Endothelial cell of umbilical vein (primary cell): ENCODE measurements around the gene CLIP4. TPM values are rescaled to one million over a fixed set of nuclear protein-coding genes. Genes with fewer than 3 reads are reported as not detected.

Experiments used
- BruUV-seq: library from RNA; stranded (reverse); fragments of 400-500 nt; replicated peaks from 2 replicates; lab custom pipeline; 2021; lab: Mats Ljungman, UMichigan
- CTCF ChIA-PET: fragments of 300-600, 350-600 bp; sonication (Branson Sonifier 250); formaldehyde crosslinking; loops from one replicate; lab custom pipeline; 2021; ENCODE audit warnings: antibody characterized with exemption, inconsistent platforms; lab: Charles Lee
- POLR2A ChIA-PET: fragments of 300-600, 350-600 bp; sonication (Branson Sonifier 250); formaldehyde crosslinking; loops from one replicate; lab custom pipeline; 2021; ENCODE audit warnings: antibody characterized with exemption, inconsistent platforms; lab: Charles Lee
- DNase-seq: peaks from one replicate; pipeline ENCODE4 v3.0.0-alpha.2; 2011; ENCODE audit warnings: low read depth, low spot score
- FAIRE-seq: peaks from 2 replicates; lab custom pipeline; 2011; peaks lifted over from hg19 to GRCh38; lab: Jason Lieb, UNC
- H2AFZ ChIP-seq: 2 replicates; pipeline ENCODE4 v1.6.0; 2012; ENCODE audit warnings: low read depth, low read length, control low read depth, inconsistent platforms
- H3K27ac ChIP-seq: 2 replicates; pipeline ENCODE4 v1.5.1; 2011; ENCODE audit warnings: low read depth, mild to moderate bottlenecking, control low read depth, low read length, moderate library complexity; ENCODE audit not compliant: insufficient read depth
- H3K27me3 ChIP-seq, 2 experiments: 2 replicates each; pipeline versions ENCODE4 v1.6.0 to v1.6.1; 2011; ENCODE audit warnings: low read length in 2 of 2, mixed read lengths in 1 of 2; ENCODE audit not compliant: control insufficient read depth in 2 of 2, insufficient read depth in 2 of 2
- H3K36me3 ChIP-seq, 2 experiments: 2 replicates in 1 of 2; 3 replicates in 1 of 2; pipeline ENCODE4 v1.5.1; 2011; ENCODE audit warnings: low read length in 2 of 2, mild to moderate bottlenecking in 1 of 2, moderate library complexity in 1 of 2; ENCODE audit not compliant: control insufficient read depth in 2 of 2, insufficient read depth in 2 of 2; ENCODE audit errors: extremely low read depth in 1 of 2
- H3K4me1 ChIP-seq: 3 replicates; pipeline ENCODE4 v1.5.1; 2011; ENCODE audit warnings: mild to moderate bottlenecking, low read length; ENCODE audit not compliant: control insufficient read depth, insufficient read depth; ENCODE audit errors: extremely low read depth
- H3K4me2 ChIP-seq: 2 replicates; pipeline ENCODE4 v1.6.1; 2011; ENCODE audit warnings: low read length, control low read depth, mixed read lengths; ENCODE audit not compliant: insufficient read depth
- H3K4me3 ChIP-seq, 3 experiments: fragments of 200-600 bp in 1 of 3; sonication (generic), shearing (Covaris generic) in 1 of 3; replicated peaks in 1 of 3; 2 replicates each; pipeline ENCODE4 v1.5.1; 2011 to 2016; ENCODE audit warnings: control low read depth in 3 of 3, low read length in 3 of 3, mild to moderate bottlenecking in 2 of 3, inconsistent platforms in 1 of 3, low read depth in 1 of 3, moderate library complexity in 1 of 3; ENCODE audit not compliant: insufficient read depth in 1 of 3
- H3K79me2 ChIP-seq: 2 replicates; pipeline ENCODE4 v1.6.0; 2012; ENCODE audit warnings: low read length, inconsistent platforms; ENCODE audit not compliant: control insufficient read depth, insufficient read depth
- H3K9ac ChIP-seq: replicated peaks from 2 replicates; pipeline ENCODE3; 2011; ENCODE audit warnings: low read length, control low read depth; ENCODE audit not compliant: insufficient read depth; ENCODE audit errors: extremely low read depth
- H3K9me1 ChIP-seq: replicated peaks from 3 replicates; pipeline ENCODE4 v1.6.0; 2011; ENCODE audit warnings: mild to moderate bottlenecking, low read length; ENCODE audit not compliant: control insufficient read depth, insufficient read depth; ENCODE audit errors: extremely low read depth
- H3K9me3 ChIP-seq: replicated peaks from 2 replicates; pipeline ENCODE4 v1.5.1; 2012; ENCODE audit warnings: low read length, inconsistent platforms; ENCODE audit not compliant: control insufficient read depth, insufficient read depth
- H4K20me1 ChIP-seq: replicated peaks from 2 replicates; pipeline ENCODE3; 2011; ENCODE audit warnings: mild to moderate bottlenecking, low read length; ENCODE audit not compliant: control insufficient read depth, insufficient read depth; ENCODE audit errors: extremely low read depth
- CTCF ChIP-seq, 2 donors: IDR thresholded peaks; 1 replicate in 1 of 2; 2 replicates in 1 of 2; pipeline ENCODE4 v1.5.1; 2011; ENCODE audit warnings: low read length in 2 of 2, mild to moderate bottlenecking in 2 of 2, moderate library complexity in 2 of 2, control low read depth in 1 of 2, inconsistent platforms in 1 of 2, low read depth in 1 of 2; ENCODE audit not compliant: insufficient read depth in 1 of 2; ENCODE audit errors: extremely low read depth in 1 of 2
- EZH2 ChIP-seq: IDR thresholded peaks from 2 replicates; pipeline ENCODE4 v1.6.1; 2012; ENCODE audit warnings: borderline replicate concordance, low read depth, mild to moderate bottlenecking, moderate library complexity, low read length, inconsistent platforms; ENCODE audit not compliant: severe bottlenecking
- FOS ChIP-seq: IDR thresholded peaks from 2 replicates; pipeline ENCODE4 v1.6.1; 2011; ENCODE audit warnings: mild to moderate bottlenecking, low read length, moderate library complexity, borderline replicate concordance; ENCODE audit not compliant: insufficient read depth
- GATA2 ChIP-seq: IDR thresholded peaks from 2 replicates; pipeline ENCODE4 v1.7.0; 2011; ENCODE audit warnings: low read depth, mild to moderate bottlenecking, moderate library complexity, mixed read lengths, low read length; ENCODE audit not compliant: insufficient read length, insufficient read depth
- JUN ChIP-seq: IDR thresholded peaks from 2 replicates; pipeline ENCODE4 v1.6.1; 2011; ENCODE audit warnings: borderline replicate concordance, low read depth; ENCODE audit not compliant: insufficient read length, insufficient read depth
- MYC ChIP-seq: IDR thresholded peaks from one replicate; pipeline ENCODE4 v1.6.1; 2011; ENCODE audit warnings: mild to moderate bottlenecking, low read depth, low read length
- POLR2A ChIP-seq: IDR thresholded peaks from 2 replicates; pipeline ENCODE4 v1.6.1; 2012; ENCODE audit warnings: low read depth, mild to moderate bottlenecking, control low read depth, low read length
- POLR2AphosphoS5 ChIP-seq: IDR thresholded peaks from 2 replicates; pipeline ENCODE4 v1.6.1; 2012; ENCODE audit warnings: low read depth, mild to moderate bottlenecking, control low read depth, low read length, moderate library complexity; ENCODE audit not compliant: insufficient read depth
- dilution Hi-C: fragments of 300-500 bp; cut with MboI; formaldehyde crosslinking; loops from one replicate; pipeline ENCODE4 v1.15.0; 2019; ENCODE audit warnings: low sequenced_read_pairs; ENCODE audit not compliant: extremely low pct_ligation_motif_present
- intact Hi-C: fragments of 100-400 bp; cut with micrococcal nuclease; formaldehyde crosslinking; loops from one replicate; pipeline ENCODE4 v1.10.0; 2022
- polyA plus RNA-seq, 4 experiments: library from polyadenylated mRNA; depleted of rRNA in 3 of 4; stranded (reverse) in 3 of 4; unstranded in 1 of 4; fragments of >200 nt; gene quantifications; 2 replicates each; pipeline versions ENCODE4 v1.2.1 to v1.2.3, GENCODE V29; 2011 to 2012; ENCODE audit warnings: missing spikeins in 1 of 4
- total RNA-seq: library from RNA; stranded (reverse); gene quantifications from 2 replicates; pipeline ENCODE4 v1.2.3, GENCODE V29; 2021
- TF ChIP-seq, protein P1 (sequence below): IDR thresholded peaks from 2 replicates; pipeline ENCODE4 v1.6.1; 2011; ENCODE audit not compliant: insufficient read depth, insufficient read length

Gene CLIP4
- total and polyA plus RNA-seq, 2 donors (not counting 3 experiments of a cell fraction or from before 2014, with no cell fraction given), result 9.2 to 24.0 TPM

DNA sequence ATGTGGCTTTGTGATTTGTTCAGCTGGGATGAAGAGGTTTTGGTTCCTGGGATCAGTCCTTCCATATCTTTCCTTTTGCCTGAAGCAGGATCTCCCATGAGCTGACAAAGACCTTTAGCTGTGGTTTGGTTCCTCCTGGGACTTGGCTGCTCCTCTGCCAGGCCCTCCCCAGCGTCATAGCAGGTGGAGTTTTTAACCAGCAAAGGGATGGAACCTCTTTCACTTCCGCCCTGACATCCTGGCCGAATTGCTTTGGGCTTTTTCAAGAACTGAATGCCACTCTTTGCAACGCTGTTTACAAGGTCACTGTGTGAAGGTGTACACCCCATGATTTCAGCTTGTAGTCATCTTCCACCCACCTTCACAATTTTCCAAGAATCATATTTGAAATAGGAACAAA is 41.3 kb upstream of the CLIP4 start:
- no peaks in the 10 kb centered on the region for H3K9me1 ChIP-seq
- peaks cover 0 to 5% of the 10 kb centered on the region in 2 experiments for H3K27me3 ChIP-seq
- H3K79me2 ChIP-seq, result no peaks in the 10 kb centered on the region
- H3K36me3 ChIP-seq, result no peaks in the 10 kb centered on the region
- no peaks in the 10 kb centered on the region for H4K20me1 ChIP-seq
- BruUV-seq, result no TSS peak
- H3K9ac ChIP-seq, result no peak overlapping the region
- no peak overlapping the region for H3K4me3 ChIP-seq
- no peak overlapping the region for H3K4me2 ChIP-seq
- H2AFZ ChIP-seq, result no peak overlapping the region
- no peaks in the 10 kb centered on the region for H3K9me3 ChIP-seq
- no peak overlapping the region for H3K27ac ChIP-seq
- no peaks in the 10 kb centered on the region for H3K4me1 ChIP-seq
- ChIA-PET CTCF (no interaction called here), POLR2A (no interaction called here)
- no peak for TF ChIP-seq EZH2
- TF ChIP-seq JUN, result no peak
- no peak for TF ChIP-seq MYC
- TF ChIP-seq GATA2, result no peak
- TF ChIP-seq POLR2A, result no peak
- TF ChIP-seq POLR2AphosphoS5, result no peak
- TF ChIP-seq CTCF (IDR thresholded peaks at IDR 0.05; ENCODE audit: extremely low read depth in 1 of 2, insufficient read depth in 1 of 2, low read depth in 1 of 2, low read length in 2 of 2), result no peak
- no peak for TF ChIP-seq FOS
- TF ChIP-seq, protein P1, sequence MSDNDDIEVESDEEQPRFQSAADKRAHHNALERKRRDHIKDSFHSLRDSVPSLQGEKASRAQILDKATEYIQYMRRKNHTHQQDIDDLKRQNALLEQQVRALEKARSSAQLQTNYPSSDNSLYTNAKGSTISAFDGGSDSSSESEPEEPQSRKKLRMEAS, result no peak
- dilution Hi-C loops (no loop called here), intact Hi-C loops (no loop called here)
- DNase-seq (no peak), FAIRE-seq (no peak)
